B cell (primary cell): ENCODE data around the gene CHKA. TPM values are rescaled to one million over a fixed set of nuclear protein-coding genes. Genes with fewer than 3 reads are reported as not detected.

Experiments used
- ATAC-seq: fragments of 200-7000 bp; cut with Tn5 transposase; one replicate; pipeline ENCODE4 v1.10.0; 2021; ENCODE audit warnings: low read depth, mild to moderate bottlenecking, moderate number of reproducible peaks, moderate library complexity
- CTCF ChIA-PET: fragments of 350-600 bp; sonication (Branson Sonifier 250); formaldehyde crosslinking; loops from one replicate; lab custom pipeline; 2021; ENCODE audit warnings: antibody characterized with exemption, inconsistent platforms; lab: Charles Lee
- POLR2A ChIA-PET: fragments of 350-600 bp; sonication (Branson Sonifier 250); formaldehyde crosslinking; loops from one replicate; lab custom pipeline; 2021; ENCODE audit warnings: antibody characterized with exemption; lab: Charles Lee
- DNase-seq: peaks from one replicate; pipeline ENCODE4 v3.0.0; 2013
- H2AFZ ChIP-seq: 2 replicates; pipeline ENCODE4 v1.6.1; 2012; ENCODE audit warnings: mild to moderate bottlenecking, low read depth, low read length; ENCODE audit not compliant: insufficient read depth, poor library complexity, severe bottlenecking
- H3K27ac ChIP-seq, 2 donors: 1 replicate in 1 of 2; 2 replicates in 1 of 2; pipeline ENCODE4 v1.5.1; 2012 to 2013; ENCODE audit warnings: low read length in 2 of 2, mild to moderate bottlenecking in 2 of 2, moderate library complexity in 1 of 2
- H3K27me3 ChIP-seq, 4 experiments: fragments of 200-600 bp in 1 of 4; sonication (generic) in 1 of 4; replicated peaks in 1 of 4; 1 replicate in 2 of 4; 2 replicates in 2 of 4; pipeline versions ENCODE4 v1.6.1 to v1.7.0; 2013 to 2016; ENCODE audit warnings: low read length in 3 of 4, mild to moderate bottlenecking in 2 of 4, mixed read lengths in 1 of 4, moderate library complexity in 1 of 4; ENCODE audit not compliant: insufficient read depth in 4 of 4, control insufficient read depth in 3 of 4; ENCODE audit errors: control extremely low read depth in 1 of 4
- H3K36me3 ChIP-seq, 2 experiments: replicated peaks in 1 of 2; 1 replicate in 1 of 2; 2 replicates in 1 of 2; pipeline versions ENCODE4 v1.6.1 to v1.7.1; 2013; ENCODE audit warnings: low read length in 1 of 2; ENCODE audit not compliant: insufficient read depth in 2 of 2, control insufficient read depth in 1 of 2; ENCODE audit errors: control extremely low read depth in 1 of 2, extremely low read depth in 1 of 2
- H3K4me1 ChIP-seq, 2 donors: fragments of 200-600 bp in 1 of 2; sonication (generic) in 1 of 2; 1 replicate in 1 of 2; 2 replicates in 1 of 2; pipeline versions ENCODE4 v1.5.1 to v1.6.1; 2013 to 2017; ENCODE audit warnings: low read length in 2 of 2; ENCODE audit not compliant: control insufficient read depth in 2 of 2, insufficient read depth in 2 of 2
- H3K4me2 ChIP-seq: replicated peaks from 2 replicates; pipeline ENCODE3; 2012; ENCODE audit warnings: mild to moderate bottlenecking, low read depth, low read length; ENCODE audit not compliant: poor library complexity, severe bottlenecking
- H3K4me3 ChIP-seq, 5 experiments: fragments of 200-600 bp in 1 of 5; sonication (generic) in 1 of 5; 1 replicate in 3 of 5; 2 replicates in 2 of 5; pipeline versions ENCODE4 v1.5.1 to v1.7.0; 2011 to 2016; ENCODE audit warnings: low read length in 4 of 5, mild to moderate bottlenecking in 4 of 5, low read depth in 2 of 5, control low read depth in 1 of 5, moderate library complexity in 1 of 5; ENCODE audit not compliant: insufficient read depth in 1 of 5; ENCODE audit errors: control extremely low read depth in 1 of 5, extremely low read depth in 1 of 5
- H3K79me2 ChIP-seq: fragments of 200-600 bp; sonication (generic); one replicate; pipeline ENCODE4 v1.6.0; 2016; ENCODE audit warnings: low read length; ENCODE audit not compliant: control insufficient read depth, insufficient read depth
- H3K9ac ChIP-seq: fragments of 200-600 bp; sonication (generic); 2 replicates; pipeline ENCODE4 v1.6.1; 2017; ENCODE audit warnings: mild to moderate bottlenecking, low read length, moderate library complexity
- H3K9me3 ChIP-seq, 3 donors: one replicate each; pipeline versions ENCODE4 v1.6.1 to v1.7.1; 2013; ENCODE audit warnings: low read length in 2 of 3; ENCODE audit not compliant: control insufficient read depth in 2 of 3, insufficient read depth in 1 of 3; ENCODE audit errors: control extremely low read depth in 1 of 3
- H4K20me1 ChIP-seq: 2 replicates; pipeline ENCODE4 v1.6.0; 2012; ENCODE audit warnings: mild to moderate bottlenecking, low read length; ENCODE audit not compliant: insufficient read depth, control insufficient read depth, poor library complexity, severe bottlenecking
- H3K27ac Mint-ChIP-seq: one replicate; pipeline ENCODE4 v1.8.0; 2021; ENCODE audit warnings: mixed read lengths
- H3K27me3 Mint-ChIP-seq: one replicate; pipeline ENCODE4 v1.8.0; 2021; ENCODE audit warnings: mixed read lengths
- H3K4me1 Mint-ChIP-seq: one replicate; pipeline ENCODE4 v1.8.0; 2021; ENCODE audit warnings: mixed read lengths
- H3K4me3 Mint-ChIP-seq: one replicate; pipeline ENCODE4 v1.8.0; 2021; ENCODE audit warnings: mixed read lengths
- H3K9me3 Mint-ChIP-seq: one replicate; pipeline ENCODE4 v1.8.0; 2022; ENCODE audit warnings: mixed read lengths; ENCODE audit not compliant: insufficient read depth
- EZH2 ChIP-seq: IDR thresholded peaks from 2 replicates; pipeline ENCODE4 v1.6.1; 2012; ENCODE audit warnings: borderline replicate concordance, low read depth, mild to moderate bottlenecking, moderate library complexity, low read length; ENCODE audit not compliant: insufficient read depth, poor library complexity, severe bottlenecking
- WGBS: methylation state at CpG from one replicate; pipeline ENCODE4 v1.1.5; 2013; ENCODE audit warnings: missing lambda C conversion rate; ENCODE audit not compliant: insufficient coverage; 5-methylcytosine and 5-hydroxymethylcytosine counted together
- intact Hi-C: fragments of 100-400 bp; cut with micrococcal nuclease; formaldehyde crosslinking; loops from one replicate; pipeline ENCODE4 v1.10.0; 2022
- polyA plus RNA-seq: library from polyadenylated mRNA; depleted of rRNA; stranded (reverse); fragments of >200 nt; gene quantifications from 2 replicates; pipeline ENCODE4 v1.2.3, GENCODE V29; 2012
- total RNA-seq, 2 donors: library from RNA; stranded (reverse); fragments of 120-200 nt in 1 of 2; gene quantifications; 1 replicate in 1 of 2; 2 replicates in 1 of 2; pipeline versions ENCODE4 v1.2.3 to v1.2.4, GENCODE V29; 2013 to 2022
- TF ChIP-seq, protein P1 (sequence below): fragments of 200-600 bp; IDR thresholded peaks from one replicate; pipeline ENCODE4 v1.8.0; 2022; ENCODE audit warnings: antibody characterized with exemption, mild to moderate bottlenecking

The CHKA gene
- total and polyA plus RNA-seq, 2 donors (not counting 1 experiment from before 2014, with no cell fraction given), result 10.6 to 20.6 TPM

DNA sequence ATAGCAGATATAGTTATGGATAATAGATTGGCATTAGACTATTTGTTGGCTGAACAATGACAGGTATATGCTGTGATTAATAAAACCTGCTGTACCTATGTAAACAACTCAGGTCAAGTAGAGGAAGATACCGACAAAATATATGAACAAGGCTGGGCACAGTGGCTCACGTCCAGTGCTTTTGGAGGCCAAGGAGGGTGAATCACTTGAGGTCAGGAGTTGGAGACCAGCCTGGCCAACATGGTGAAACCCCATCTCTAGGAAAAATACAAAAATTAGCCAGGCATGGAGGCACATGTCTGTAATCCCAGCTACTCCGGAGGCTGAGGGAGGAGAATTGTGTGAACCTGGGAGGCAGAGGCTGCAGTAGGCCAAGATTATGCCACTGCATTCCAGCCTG is 14.0 kb upstream of the CHKA start:
- Histone ChIP-seq H3K27ac (no peak overlapping the region), H3K4me1 (no peaks in the 10 kb centered on the region), H4K20me1 (no peaks in the 10 kb centered on the region), H3K36me3 (no peaks in the 10 kb centered on the region), H3K79me2 (no peaks in the 10 kb centered on the region), H3K4me3 (no peak overlapping the region), H3K9ac (no peak overlapping the region), H3K9me3 (peaks cover 0 to 19% (median 0%) of the 10 kb centered on the region in 3 donors), H3K27me3 (peaks cover 0 to 4% (median 2%) of the 10 kb centered on the region in 4 experiments), H3K4me2 (no peak overlapping the region), H2AFZ (no peak overlapping the region)
- intact Hi-C loops, result no loop called here
- H3K27me3 Mint-ChIP-seq, result peaks cover 19% of the 10 kb centered on the region
- no peaks in the 10 kb centered on the region for H3K4me1 Mint-ChIP-seq
- H3K27ac Mint-ChIP-seq, result no peak overlapping the region
- H3K4me3 Mint-ChIP-seq, result no peak overlapping the region
- no peak for DNase-seq
- ChIA-PET POLR2A (no interaction called here), CTCF (no interaction called here)
- peaks cover 7% of the 10 kb centered on the region for H3K9me3 Mint-ChIP-seq
- 100% methylated on average over 1 of the region's 3 CpGs for WGBS
- TF ChIP-seq EZH2, result no peak
- TF ChIP-seq, protein P1, sequence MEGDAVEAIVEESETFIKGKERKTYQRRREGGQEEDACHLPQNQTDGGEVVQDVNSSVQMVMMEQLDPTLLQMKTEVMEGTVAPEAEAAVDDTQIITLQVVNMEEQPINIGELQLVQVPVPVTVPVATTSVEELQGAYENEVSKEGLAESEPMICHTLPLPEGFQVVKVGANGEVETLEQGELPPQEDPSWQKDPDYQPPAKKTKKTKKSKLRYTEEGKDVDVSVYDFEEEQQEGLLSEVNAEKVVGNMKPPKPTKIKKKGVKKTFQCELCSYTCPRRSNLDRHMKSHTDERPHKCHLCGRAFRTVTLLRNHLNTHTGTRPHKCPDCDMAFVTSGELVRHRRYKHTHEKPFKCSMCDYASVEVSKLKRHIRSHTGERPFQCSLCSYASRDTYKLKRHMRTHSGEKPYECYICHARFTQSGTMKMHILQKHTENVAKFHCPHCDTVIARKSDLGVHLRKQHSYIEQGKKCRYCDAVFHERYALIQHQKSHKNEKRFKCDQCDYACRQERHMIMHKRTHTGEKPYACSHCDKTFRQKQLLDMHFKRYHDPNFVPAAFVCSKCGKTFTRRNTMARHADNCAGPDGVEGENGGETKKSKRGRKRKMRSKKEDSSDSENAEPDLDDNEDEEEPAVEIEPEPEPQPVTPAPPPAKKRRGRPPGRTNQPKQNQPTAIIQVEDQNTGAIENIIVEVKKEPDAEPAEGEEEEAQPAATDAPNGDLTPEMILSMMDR, result no peak
- no peak for ATAC-seq

DNA sequence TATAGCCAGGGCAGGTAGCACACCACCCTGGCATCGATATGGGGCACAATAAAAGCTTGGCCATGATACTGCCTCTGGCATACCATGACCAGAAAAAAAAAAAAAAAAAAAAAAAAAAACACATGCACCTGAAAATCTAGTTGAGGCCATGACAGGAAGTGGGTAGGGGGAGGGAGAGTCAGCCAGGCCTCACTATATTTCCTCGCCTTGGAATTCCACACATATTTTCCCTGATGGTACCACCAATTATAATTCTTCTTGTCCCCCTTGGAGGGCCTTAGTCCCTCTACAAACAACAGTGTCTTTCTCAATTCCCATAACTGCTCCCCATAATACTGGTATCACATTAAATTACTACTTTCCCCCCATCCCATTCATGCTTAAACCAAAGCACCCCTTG is 12.6 kb upstream of the CHKA start:
- no peak for ATAC-seq
- H3K9me3 ChIP-seq, result peaks cover 0 to 25% (median 0%) of the 10 kb centered on the region in 3 donors
- ChIA-PET POLR2A (no interaction called here), CTCF (no interaction called here)
- peaks cover 7% of the 10 kb centered on the region for H3K9me3 Mint-ChIP-seq
- H3K27me3 Mint-ChIP-seq, result peaks cover 30% of the 10 kb centered on the region
- peaks cover 2 to 7% of the 10 kb centered on the region in 2 donors for H3K4me1 ChIP-seq
- WGBS, result no CpG with 5 or more reads among the region's 2 CpGs
- no peaks in the 10 kb centered on the region for H3K36me3 ChIP-seq
- H3K27ac ChIP-seq, result no peak overlapping the region
- no peak overlapping the region for H3K27ac Mint-ChIP-seq
- H3K4me3 ChIP-seq, result no peak overlapping the region
- peaks cover 0 to 18% (median 14%) of the 10 kb centered on the region in 4 experiments for H3K27me3 ChIP-seq
- H3K4me2 ChIP-seq, result no peak overlapping the region
- no peaks in the 10 kb centered on the region for H4K20me1 ChIP-seq
- no peak overlapping the region for H3K9ac ChIP-seq
- no peak for DNase-seq
- no peak overlapping the region for H3K4me3 Mint-ChIP-seq
- H3K4me1 Mint-ChIP-seq, result peaks cover 4% of the 10 kb centered on the region
- H2AFZ ChIP-seq, result no peak overlapping the region
- intact Hi-C loops, result no loop called here
- H3K79me2 ChIP-seq, result no peaks in the 10 kb centered on the region
- TF ChIP-seq, protein P1, result no peak
- no peak for TF ChIP-seq EZH2
